Keratinocyte (primary cell): ENCODE measurements around the gene EDC3.

Experiments
- EZH2 ChIP-seq: IDR thresholded peaks from one replicate; pipeline ENCODE4 v1.6.1; 2012; ENCODE audit warnings: inconsistent platforms, mild to moderate bottlenecking, low read length, moderate library complexity
- TF ChIP-seq, protein P1 (sequence below), 3 experiments: IDR thresholded peaks in 1 of 3; conservative IDR thresholded peaks in 1 of 3; optimal IDR thresholded peaks in 1 of 3; 2 replicates in 2 of 3; 3 replicates in 1 of 3; pipeline versions ENCODE3 to v1.5.1; 2011; ENCODE audit warnings: low read length in 3 of 3, mild to moderate bottlenecking in 3 of 3, moderate library complexity in 2 of 3, control low read depth in 1 of 3, inconsistent platforms in 1 of 3; ENCODE audit not compliant: insufficient read depth in 2 of 3; ENCODE audit errors: extremely low read depth in 1 of 3

DNA sequence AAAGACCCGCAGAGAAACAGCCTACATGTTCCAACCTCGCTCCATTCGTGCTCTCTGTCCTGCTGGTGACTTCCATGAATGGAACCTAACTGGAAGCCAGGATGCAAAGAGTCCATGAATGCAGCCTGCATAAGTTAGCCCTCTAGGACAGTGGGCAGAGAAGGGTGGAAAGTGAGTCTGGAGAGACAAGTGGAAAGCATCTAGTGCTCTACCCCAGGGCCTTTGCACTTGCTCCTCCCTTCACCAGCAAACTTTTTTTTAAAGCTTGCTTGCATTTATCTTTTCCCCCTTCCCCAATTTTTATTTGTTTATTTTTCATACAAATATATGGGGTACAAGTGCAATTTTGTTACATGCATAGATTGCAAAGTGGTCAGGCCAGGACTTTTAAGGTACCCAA is 37.4 kb upstream of the EDC3 start:
- TF ChIP-seq, protein P1, sequence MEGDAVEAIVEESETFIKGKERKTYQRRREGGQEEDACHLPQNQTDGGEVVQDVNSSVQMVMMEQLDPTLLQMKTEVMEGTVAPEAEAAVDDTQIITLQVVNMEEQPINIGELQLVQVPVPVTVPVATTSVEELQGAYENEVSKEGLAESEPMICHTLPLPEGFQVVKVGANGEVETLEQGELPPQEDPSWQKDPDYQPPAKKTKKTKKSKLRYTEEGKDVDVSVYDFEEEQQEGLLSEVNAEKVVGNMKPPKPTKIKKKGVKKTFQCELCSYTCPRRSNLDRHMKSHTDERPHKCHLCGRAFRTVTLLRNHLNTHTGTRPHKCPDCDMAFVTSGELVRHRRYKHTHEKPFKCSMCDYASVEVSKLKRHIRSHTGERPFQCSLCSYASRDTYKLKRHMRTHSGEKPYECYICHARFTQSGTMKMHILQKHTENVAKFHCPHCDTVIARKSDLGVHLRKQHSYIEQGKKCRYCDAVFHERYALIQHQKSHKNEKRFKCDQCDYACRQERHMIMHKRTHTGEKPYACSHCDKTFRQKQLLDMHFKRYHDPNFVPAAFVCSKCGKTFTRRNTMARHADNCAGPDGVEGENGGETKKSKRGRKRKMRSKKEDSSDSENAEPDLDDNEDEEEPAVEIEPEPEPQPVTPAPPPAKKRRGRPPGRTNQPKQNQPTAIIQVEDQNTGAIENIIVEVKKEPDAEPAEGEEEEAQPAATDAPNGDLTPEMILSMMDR (optimal IDR thresholded peaks at IDR 0.05 in 1 of 3, IDR thresholded peaks at IDR 0.05 in 1 of 3, conservative IDR thresholded peaks at IDR 0.05 in 1 of 3; ENCODE audit: extremely low read depth in 1 of 3, insufficient read depth in 2 of 3, low read length in 3 of 3), result no peak
- TF ChIP-seq EZH2, result no peak
